ENCODE results near the gene ITGB2.

Gene ITGB2

GRCh38 chr21:44931501-44932407 lies 11.1 kb upstream of the ITGB2 start:
- no peak overlapping the region for H3K4me3 ChIP-seq (ENCODE audit: low read depth, low read length)
- peaks cover 16 to 26% of the 10 kb centered on the region in 2 experiments for H3K4me1 ChIP-seq (ENCODE audit: control insufficient read depth in 1 of 2, insufficient read depth in 2 of 2, low read length in 2 of 2)
- H3K4ac ChIP-seq (ENCODE audit: low read depth, low read length): no peak overlapping the region
- H2AFZ ChIP-seq (ENCODE audit: insufficient read depth, low read length, poor library complexity): no peak overlapping the region
- no peak overlapping the region for H3K18ac ChIP-seq (ENCODE audit: low read length)
- no peak overlapping the region for H4K8ac ChIP-seq (ENCODE audit: low read depth, low read length)
- H3K79me1 ChIP-seq (ENCODE audit: low read length): no peaks in the 10 kb centered on the region
- no peak overlapping the region for H2BK120ac ChIP-seq (ENCODE audit: insufficient read depth, low read length, poor library complexity)
- H3K79me2 ChIP-seq (ENCODE audit: control insufficient read depth, insufficient read depth, low read length, poor library complexity): no peaks in the 10 kb centered on the region
- peak overlapping the region; percentile 43 for H3K4me2 ChIP-seq (ENCODE audit: low read length)
- no peak overlapping the region for H4K12ac ChIP-seq (ENCODE audit: low read depth, low read length)
- no peak overlapping the region for H3K27ac ChIP-seq (ENCODE audit: low read depth, low read length)
- no peak overlapping the region for H4K91ac ChIP-seq (ENCODE audit: low read depth, low read length)
- H3K27me3 ChIP-seq (ENCODE audit: insufficient read depth, low read length): peaks cover 51% of the 10 kb centered on the region
- no peak overlapping the region for H3K23ac ChIP-seq (ENCODE audit: low read length)
- no peak overlapping the region for H2BK12ac ChIP-seq (ENCODE audit: low read length)
- WGBS (ENCODE audit: extremely low coverage, insufficient coverage, insufficient read length): no CpG with 5 or more reads among the region's 78 CpGs
- H2BK5ac ChIP-seq (ENCODE audit: low read depth, low read length, poor library complexity): no peak overlapping the region
- H2AK5ac ChIP-seq (ENCODE audit: low read length): no peak overlapping the region
- no peaks in the 10 kb centered on the region for H3K36me3 ChIP-seq (ENCODE audit: control insufficient read depth in 1 of 2, insufficient read depth in 2 of 2, low read length in 2 of 2)
- H3K9ac ChIP-seq (ENCODE audit: low read length): no peak overlapping the region
- no peak overlapping the region for H3K14ac ChIP-seq (ENCODE audit: low read length)
- DNase-seq: peak in 1 of 2 donors; percentile 24
- H3K9me3 ChIP-seq (ENCODE audit: insufficient read depth, low read depth, low read length): peaks cover 11% of the 10 kb centered on the region

- Histone ChIP-seq H2AK5ac (ENCODE audit: low read length) (no peak overlapping the region), H3K9ac (ENCODE audit: low read length) (no peak overlapping the region), H3K27me3 (ENCODE audit: insufficient read depth, low read length) (peaks cover 51% of the 10 kb centered on the region), H3K79me2 (ENCODE audit: control insufficient read depth, insufficient read depth, low read length, poor library complexity) (no peaks in the 10 kb centered on the region), H3K79me1 (ENCODE audit: low read length) (no peaks in the 10 kb centered on the region), H4K91ac (ENCODE audit: low read depth, low read length) (no peak overlapping the region), H2BK12ac (ENCODE audit: low read length) (no peak overlapping the region), H3K4ac (ENCODE audit: low read depth, low read length) (no peak overlapping the region), H3K27ac (ENCODE audit: low read depth, low read length) (no peak overlapping the region), H4K12ac (ENCODE audit: low read depth, low read length) (no peak overlapping the region), H3K23ac (ENCODE audit: low read length) (no peak overlapping the region), H3K4me1 (ENCODE audit: control insufficient read depth in 1 of 2, insufficient read depth in 2 of 2, low read length in 2 of 2) (peaks cover 16 to 32% of the 10 kb centered on the region in 2 experiments), H3K4me3 (ENCODE audit: low read depth, low read length) (no peak overlapping the region), H4K8ac (ENCODE audit: low read depth, low read length) (no peak overlapping the region), H3K36me3 (ENCODE audit: control insufficient read depth in 1 of 2, insufficient read depth in 2 of 2, low read length in 2 of 2) (no peaks in the 10 kb centered on the region), H2BK5ac (ENCODE audit: low read depth, low read length, poor library complexity) (no peak overlapping the region), H2AFZ (ENCODE audit: insufficient read depth, low read length, poor library complexity) (no peak overlapping the region), H3K9me3 (ENCODE audit: insufficient read depth, low read depth, low read length) (peaks cover 15% of the 10 kb centered on the region), H3K14ac (ENCODE audit: low read length) (no peak overlapping the region), H2BK120ac (ENCODE audit: insufficient read depth, low read length, poor library complexity) (no peak overlapping the region), H3K18ac (ENCODE audit: low read length) (no peak overlapping the region), H3K4me2 (ENCODE audit: low read length) (no peak overlapping the region)
- WGBS (ENCODE audit: extremely low coverage, insufficient coverage, insufficient read length): no CpG with 5 or more reads among the region's 19 CpGs
- peak in 1 of 2 donors; percentile 3 for DNase-seq
These were observed 10.4 kb upstream of the ITGB2 start for GRCh38 chr21:44931137-44931500.

GRCh38 chr21:44930543-44930981 lies 9.9 kb upstream of the ITGB2 start:
- H3K79me1 ChIP-seq (ENCODE audit: low read length): no peaks in the 10 kb centered on the region
- WGBS (ENCODE audit: extremely low coverage, insufficient coverage, insufficient read length): no CpG with 5 or more reads among the region's 12 CpGs
- no peak for DNase-seq
- peaks cover 51% of the 10 kb centered on the region for H3K27me3 ChIP-seq (ENCODE audit: insufficient read depth, low read length)
- no peak overlapping the region for H3K14ac ChIP-seq (ENCODE audit: low read length)
- no peaks in the 10 kb centered on the region for H3K36me3 ChIP-seq (ENCODE audit: control insufficient read depth in 1 of 2, insufficient read depth in 2 of 2, low read length in 2 of 2)
- H3K27ac ChIP-seq (ENCODE audit: low read depth, low read length): no peak overlapping the region
- no peaks in the 10 kb centered on the region for H3K79me2 ChIP-seq (ENCODE audit: control insufficient read depth, insufficient read depth, low read length, poor library complexity)
- no peak overlapping the region for H2BK120ac ChIP-seq (ENCODE audit: insufficient read depth, low read length, poor library complexity)
- H4K91ac ChIP-seq (ENCODE audit: low read depth, low read length): no peak overlapping the region
- H2AK5ac ChIP-seq (ENCODE audit: low read length): no peak overlapping the region
- H2BK12ac ChIP-seq (ENCODE audit: low read length): no peak overlapping the region
- H3K18ac ChIP-seq (ENCODE audit: low read length): no peak overlapping the region
- H3K4me3 ChIP-seq (ENCODE audit: low read depth, low read length): no peak overlapping the region
- peaks cover 15% of the 10 kb centered on the region for H3K9me3 ChIP-seq (ENCODE audit: insufficient read depth, low read depth, low read length)
- no peak overlapping the region for H3K4ac ChIP-seq (ENCODE audit: low read depth, low read length)
- peaks cover 16 to 33% of the 10 kb centered on the region in 2 experiments for H3K4me1 ChIP-seq (ENCODE audit: control insufficient read depth in 1 of 2, insufficient read depth in 2 of 2, low read length in 2 of 2)
- no peak overlapping the region for H2BK5ac ChIP-seq (ENCODE audit: low read depth, low read length, poor library complexity)
- H3K9ac ChIP-seq (ENCODE audit: low read length): no peak overlapping the region
- H4K12ac ChIP-seq (ENCODE audit: low read depth, low read length): no peak overlapping the region
- H3K4me2 ChIP-seq (ENCODE audit: low read length): no peak overlapping the region
- H2AFZ ChIP-seq (ENCODE audit: insufficient read depth, low read length, poor library complexity): no peak overlapping the region
- H4K8ac ChIP-seq (ENCODE audit: low read depth, low read length): no peak overlapping the region
- no peak overlapping the region for H3K23ac ChIP-seq (ENCODE audit: low read length)

GRCh38 chr21:44929799-44930542 lies 9.3 kb upstream of the ITGB2 start:
- no peak overlapping the region for H2AFZ ChIP-seq (ENCODE audit: insufficient read depth, low read length, poor library complexity)
- no peak overlapping the region for H3K14ac ChIP-seq (ENCODE audit: low read length)
- no peak overlapping the region for H3K4ac ChIP-seq (ENCODE audit: low read depth, low read length)
- H2BK5ac ChIP-seq (ENCODE audit: low read depth, low read length, poor library complexity): no peak overlapping the region
- no peak overlapping the region for H4K91ac ChIP-seq (ENCODE audit: low read depth, low read length)
- peaks cover 16 to 33% of the 10 kb centered on the region in 2 experiments for H3K4me1 ChIP-seq (ENCODE audit: control insufficient read depth in 1 of 2, insufficient read depth in 2 of 2, low read length in 2 of 2)
- peaks cover 51% of the 10 kb centered on the region for H3K27me3 ChIP-seq (ENCODE audit: insufficient read depth, low read length)
- no peak overlapping the region for H4K8ac ChIP-seq (ENCODE audit: low read depth, low read length)
- no peaks in the 10 kb centered on the region for H3K79me2 ChIP-seq (ENCODE audit: control insufficient read depth, insufficient read depth, low read length, poor library complexity)
- no peak overlapping the region for H3K4me3 ChIP-seq (ENCODE audit: low read depth, low read length)
- no peaks in the 10 kb centered on the region for H3K79me1 ChIP-seq (ENCODE audit: low read length)
- no peaks in the 10 kb centered on the region for H3K36me3 ChIP-seq (ENCODE audit: control insufficient read depth in 1 of 2, insufficient read depth in 2 of 2, low read length in 2 of 2)
- peaks cover 15% of the 10 kb centered on the region for H3K9me3 ChIP-seq (ENCODE audit: insufficient read depth, low read depth, low read length)
- WGBS (ENCODE audit: extremely low coverage, insufficient coverage, insufficient read length): no CpG with 5 or more reads among the region's 9 CpGs
- H2BK120ac ChIP-seq (ENCODE audit: insufficient read depth, low read length, poor library complexity): no peak overlapping the region
- H3K27ac ChIP-seq (ENCODE audit: low read depth, low read length): no peak overlapping the region
- H3K4me2 ChIP-seq (ENCODE audit: low read length): no peak overlapping the region
- no peak overlapping the region for H3K9ac ChIP-seq (ENCODE audit: low read length)
- H3K18ac ChIP-seq (ENCODE audit: low read length): no peak overlapping the region
- H4K12ac ChIP-seq (ENCODE audit: low read depth, low read length): no peak overlapping the region
- H2AK5ac ChIP-seq (ENCODE audit: low read length): no peak overlapping the region
- no peak overlapping the region for H3K23ac ChIP-seq (ENCODE audit: low read length)
- no peak for DNase-seq
- H2BK12ac ChIP-seq (ENCODE audit: low read length): no peak overlapping the region
